Hematopoietic multipotent progenitor cell treated with erythropoietin and hydrocortisone succinate and interleukin-3 and kit ligand, for 6 days (in vitro differentiated cells): ENCODE measurements around the gene ENSA.
"Not testable (repeated sequence)": the region's sequence is repeated elsewhere in the genome, so short reads cannot be mapped to it uniquely, and the experiment has no call there.

Experiments used
- DNase-seq: peaks from one replicate; pipeline ENCODE4 v3.0.0-alpha.2; 2015

Gene ENSA

DNA sequence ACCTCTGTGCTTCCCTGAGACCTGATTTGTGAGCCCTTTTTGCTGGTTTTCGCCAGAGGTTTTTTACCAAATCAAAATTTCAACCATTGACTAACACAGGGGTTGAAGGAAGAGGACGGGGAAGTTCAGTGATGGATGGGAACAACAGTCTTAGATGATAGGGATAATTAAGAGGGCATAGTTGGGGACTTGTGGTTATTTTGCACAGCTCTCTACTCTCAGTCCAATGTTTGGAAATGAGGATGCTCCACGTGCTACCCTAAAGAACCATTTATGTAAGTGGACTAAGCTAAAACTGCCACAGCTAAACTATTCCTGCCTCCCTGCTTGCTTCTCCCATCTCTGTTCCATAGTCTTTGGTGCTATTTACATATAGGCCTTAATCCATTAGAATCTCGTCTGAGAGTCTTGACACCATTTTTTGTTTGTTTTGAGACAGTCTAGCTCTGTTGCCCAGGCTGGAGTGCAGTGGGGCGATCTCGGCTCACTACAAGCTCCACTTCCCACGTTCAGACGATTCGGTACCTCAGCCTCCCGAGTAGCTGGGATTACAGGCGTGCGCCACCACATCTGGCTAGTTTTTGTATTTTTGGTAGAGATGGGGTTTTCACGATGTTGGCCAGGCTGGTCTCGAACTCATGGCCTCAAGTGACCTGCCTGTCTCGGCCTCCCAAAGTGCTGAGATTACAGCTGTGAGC, 49.3 kb downstream of the ENSA start:
- no peak for DNase-seq

DNA sequence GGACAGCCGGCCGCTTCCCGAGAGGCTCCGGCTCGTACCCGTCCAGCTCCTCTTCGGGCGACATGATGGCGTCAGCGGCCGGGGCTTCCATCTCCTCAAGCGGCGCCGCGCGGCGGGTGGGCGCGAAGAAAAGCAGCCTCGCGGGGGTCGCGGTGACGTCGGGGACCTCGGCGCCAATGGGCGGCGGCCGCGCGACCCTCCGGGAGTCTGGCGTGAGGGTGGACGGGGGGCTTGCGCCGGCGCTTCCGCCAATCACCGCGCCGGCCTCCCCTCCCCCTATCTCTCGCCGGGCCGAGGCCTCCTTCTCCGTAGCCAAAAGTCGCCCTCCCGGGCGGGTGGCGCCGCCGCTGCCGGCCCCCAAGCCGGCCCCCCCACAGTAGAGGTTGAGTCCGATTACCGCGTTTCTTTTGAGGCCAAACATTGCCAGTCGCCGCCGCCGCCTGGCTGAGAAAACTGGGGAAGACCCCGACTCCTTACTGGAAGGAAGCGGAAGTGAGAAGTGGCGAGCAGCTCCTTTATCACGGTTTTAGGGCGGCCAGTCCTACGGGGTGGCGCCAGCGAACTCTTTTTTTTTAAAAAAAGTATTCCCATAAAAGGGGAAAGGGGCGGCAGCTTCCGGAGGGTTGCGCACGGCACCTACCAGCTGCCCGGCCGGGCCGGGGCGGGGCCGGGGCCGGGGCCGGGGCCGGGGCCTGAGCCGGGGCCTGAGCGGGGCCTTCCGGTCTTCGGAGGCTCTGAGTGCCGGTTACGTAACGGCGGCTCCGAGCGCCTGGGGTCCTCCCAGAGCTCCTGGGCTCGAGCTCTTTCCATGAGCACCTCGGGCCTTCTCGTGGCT, 50.1 kb downstream of the ENSA start, which contains the start of gene MCL1:
Gene MCL1 (minus strand): TSS at position 501 of the 835 bp plus-strand sequence. CDS start 80 bp downstream, at position 421.
- peak; percentile 98 for DNase-seq

DNA sequence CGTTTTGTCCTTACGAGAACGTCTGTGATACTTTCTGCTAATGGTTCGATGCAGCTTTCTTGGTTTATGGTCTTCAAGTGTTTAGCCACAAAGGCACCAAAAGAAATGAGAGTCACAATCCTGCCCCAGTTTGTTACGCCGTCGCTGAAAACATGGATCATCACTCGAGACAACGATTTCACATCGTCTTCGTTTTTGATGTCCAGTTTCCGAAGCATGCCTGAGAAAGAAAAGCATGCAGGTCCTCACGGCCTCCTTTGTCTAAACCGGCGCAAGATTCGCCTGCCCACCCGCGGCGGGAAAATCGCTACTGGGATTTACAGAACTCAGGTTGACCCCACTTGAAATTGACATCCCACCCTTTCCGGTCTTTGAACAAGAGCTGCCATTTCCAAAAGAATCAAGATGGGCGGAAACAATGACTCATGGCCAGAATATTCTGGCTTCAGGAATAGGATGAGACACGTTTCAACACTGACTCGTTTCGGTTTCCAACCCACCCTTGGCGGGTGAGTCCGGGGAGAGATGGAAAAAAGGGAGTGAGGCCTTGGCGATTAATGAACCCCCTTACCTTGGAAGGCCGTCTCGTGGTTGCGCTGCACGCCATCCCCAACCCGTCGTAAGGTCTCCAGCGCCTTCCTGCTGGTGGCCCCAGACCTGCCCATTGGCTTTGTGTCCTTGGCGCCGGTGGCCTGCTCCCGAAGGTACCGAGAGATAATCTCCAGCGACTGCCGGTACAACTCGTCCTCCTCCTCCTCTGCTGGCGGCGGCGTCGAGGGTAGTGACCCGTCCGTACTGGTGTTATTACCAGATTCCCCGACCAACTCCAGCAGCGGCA, 50.9 kb downstream of the ENSA start:
- peak; percentile 70 for DNase-seq

DNA sequence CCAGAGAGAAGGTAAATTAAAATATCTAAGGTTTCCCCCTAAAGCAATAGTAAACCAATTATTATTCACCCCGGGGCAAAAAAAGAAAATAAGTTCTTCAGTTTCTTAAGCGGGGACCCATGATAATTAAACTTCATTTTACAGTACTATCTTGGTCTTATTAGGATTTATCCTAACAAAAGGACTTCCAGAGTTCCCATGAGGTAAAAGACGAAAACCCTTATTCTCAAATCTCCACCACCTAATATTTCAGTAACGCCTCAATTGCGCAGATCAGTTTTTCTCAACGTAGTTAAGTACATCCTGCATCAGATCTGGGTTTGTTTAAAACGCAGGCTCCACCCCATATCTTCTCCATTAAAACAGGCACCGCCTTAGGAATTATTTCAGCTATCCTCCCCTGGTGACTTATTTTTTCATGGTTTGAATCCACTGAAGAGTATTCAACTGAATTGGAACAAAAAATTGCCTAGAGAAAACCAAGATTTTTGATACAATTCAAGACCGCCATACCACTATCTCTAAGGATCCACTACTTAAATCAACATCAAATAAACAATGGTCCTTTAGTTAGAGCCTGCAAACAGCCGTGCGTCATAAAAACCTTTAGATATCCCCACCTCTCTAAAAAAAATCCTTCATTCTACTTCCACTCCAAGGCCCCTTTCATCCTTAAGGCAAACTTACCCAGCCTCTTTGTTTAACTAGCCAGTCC, 51.7 kb downstream of the ENSA start:
- peak; percentile 56 for DNase-seq

DNA sequence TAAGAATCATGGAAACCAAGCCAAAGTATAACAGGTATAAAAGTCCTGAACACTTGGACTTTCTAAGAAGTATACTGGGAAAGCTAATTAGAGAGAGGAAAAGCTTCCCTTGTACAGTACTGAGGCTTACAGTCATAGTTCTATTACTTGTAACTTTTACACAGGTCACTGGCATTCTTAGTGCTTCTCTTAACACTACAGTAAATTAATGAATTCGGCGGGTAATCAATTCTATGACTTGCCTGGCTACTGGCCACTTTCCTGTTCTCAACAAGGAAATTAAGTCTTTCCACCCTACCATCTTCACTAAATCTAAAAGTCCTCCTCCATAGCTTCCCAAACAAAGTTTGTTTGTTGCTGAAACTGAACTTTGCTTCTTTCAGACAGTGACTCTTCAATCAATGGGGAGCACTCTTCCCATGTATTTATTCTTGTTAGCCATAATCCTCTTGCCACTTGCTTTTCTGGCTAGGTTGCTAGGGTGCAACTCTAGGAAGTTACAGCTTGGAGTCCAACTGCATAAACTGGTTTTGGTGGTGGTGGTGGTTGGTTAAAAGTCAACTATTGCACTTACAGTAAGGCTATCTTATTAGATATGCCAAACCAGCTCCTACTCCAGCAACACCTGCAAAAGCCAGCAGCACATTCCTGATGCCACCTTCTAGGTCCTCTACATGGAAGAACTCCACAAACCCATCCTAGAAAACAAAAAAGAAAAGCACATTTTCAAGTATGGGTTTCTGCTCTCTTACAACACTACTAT, 52.4 kb downstream of the ENSA start:
- no peak for DNase-seq

DNA sequence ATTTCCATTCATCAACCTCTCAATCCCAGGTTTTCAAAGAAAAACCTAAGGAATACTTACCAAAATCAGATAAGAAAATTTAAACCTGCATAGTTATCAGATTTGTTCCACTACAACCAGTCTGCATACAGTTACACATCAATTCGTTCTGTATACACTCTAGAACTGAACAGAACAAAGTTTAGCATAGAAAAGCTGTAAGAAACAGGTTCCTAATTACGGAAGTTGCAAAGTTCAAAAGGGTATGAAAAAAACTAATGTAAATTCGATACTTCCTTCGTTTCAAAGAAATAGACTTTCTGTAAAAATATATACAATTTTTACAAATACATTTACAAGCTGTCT, 53.1 kb downstream of the ENSA start:
- no peak for DNase-seq

DNA sequence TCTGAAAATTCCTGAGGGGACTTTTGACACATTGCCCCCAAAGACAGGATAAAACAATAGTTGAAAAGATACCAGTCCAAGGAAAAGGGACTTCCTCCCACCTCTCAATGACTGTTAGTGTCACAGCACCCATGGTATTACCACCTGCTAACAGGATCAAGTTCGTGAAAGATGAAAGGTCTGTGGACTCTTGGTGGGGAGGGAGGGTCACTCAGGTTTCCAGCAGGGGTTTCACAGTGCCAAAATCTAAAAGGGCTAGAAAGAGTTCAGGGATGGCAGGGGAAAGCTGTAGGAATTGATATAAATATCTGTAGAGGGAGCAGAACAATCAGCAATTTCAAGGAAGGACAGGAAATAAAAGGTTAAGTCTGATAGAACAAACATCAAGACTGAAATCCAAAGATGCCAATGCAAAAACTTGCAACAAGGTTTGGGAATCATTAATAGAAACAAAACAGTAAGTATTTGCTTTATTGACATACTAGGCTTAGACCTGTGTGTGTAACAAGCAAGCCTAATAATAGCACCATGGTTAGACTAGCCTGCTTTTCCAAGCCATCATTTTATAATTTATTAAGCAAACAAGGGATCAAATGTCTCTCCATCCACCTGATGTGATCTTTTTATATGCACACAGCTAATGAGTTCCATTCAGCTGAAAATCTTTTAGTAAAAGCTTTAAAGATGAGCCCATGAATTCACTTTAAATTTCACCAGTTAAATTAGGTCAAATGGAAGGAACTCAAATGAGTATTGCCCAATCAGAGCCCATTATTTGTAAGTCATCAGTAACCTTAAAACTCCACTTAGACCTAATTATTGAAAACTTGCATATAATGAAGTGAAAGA, 53.7 kb downstream of the ENSA start:
- no peak for DNase-seq

DNA sequence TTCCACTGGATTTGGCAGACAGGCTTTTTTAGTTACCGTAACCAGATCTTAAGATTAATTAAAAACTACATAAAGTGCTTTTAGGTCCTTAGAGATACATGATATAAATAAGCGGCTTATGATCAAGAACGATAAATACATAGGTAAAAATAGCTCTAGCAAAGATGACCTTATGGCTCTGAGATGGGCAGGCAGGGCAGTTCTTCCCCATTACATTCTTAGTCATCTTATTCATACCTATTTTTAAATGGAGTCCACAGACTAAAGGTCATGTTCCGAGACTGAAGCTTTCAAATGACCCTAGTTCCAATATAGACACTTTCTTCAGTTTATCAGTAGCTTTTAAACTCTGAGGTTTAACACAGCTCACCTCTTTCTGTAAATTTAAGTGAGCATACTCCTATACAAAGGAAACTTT, 54.3 kb downstream of the ENSA start:
- DNase-seq = no peak

DNA sequence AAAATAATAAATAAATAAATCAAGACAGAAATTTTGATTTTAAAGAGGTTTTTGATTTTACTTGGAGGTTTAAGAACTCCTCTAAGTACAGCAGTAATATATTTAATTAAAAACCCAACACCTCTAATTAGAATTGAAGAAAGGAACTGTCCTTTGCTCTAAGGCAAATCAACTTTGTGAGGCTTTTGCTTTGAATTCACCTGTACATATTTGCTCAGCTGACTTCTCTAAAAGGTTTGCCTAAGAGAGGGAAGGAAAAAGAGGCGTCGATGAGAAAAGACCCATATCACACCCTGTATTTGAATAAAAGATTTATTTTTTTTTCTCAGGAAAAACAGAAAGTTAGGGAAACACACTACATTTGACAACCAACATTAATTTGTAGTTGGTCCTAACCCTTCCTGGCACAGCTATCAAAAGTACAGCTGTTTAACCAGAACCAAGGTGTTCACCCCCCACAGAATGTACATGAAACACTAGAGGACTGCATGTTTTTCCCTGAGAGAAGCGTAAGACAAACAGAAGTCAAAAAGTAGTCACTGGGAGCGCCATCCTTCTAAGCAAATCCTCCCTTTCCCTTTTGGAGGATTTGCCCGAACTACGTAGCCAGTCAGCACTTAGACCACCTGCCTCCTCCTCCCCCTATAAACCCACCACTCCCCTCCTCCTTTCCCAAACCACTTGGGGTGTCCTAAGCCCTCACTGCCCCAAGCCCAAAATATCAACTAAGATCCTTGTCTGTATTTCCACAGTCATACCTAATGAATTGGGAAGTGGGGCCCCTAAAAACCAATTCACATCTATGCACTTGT, 54.9 kb downstream of the ENSA start:
- no peak for DNase-seq

DNA sequence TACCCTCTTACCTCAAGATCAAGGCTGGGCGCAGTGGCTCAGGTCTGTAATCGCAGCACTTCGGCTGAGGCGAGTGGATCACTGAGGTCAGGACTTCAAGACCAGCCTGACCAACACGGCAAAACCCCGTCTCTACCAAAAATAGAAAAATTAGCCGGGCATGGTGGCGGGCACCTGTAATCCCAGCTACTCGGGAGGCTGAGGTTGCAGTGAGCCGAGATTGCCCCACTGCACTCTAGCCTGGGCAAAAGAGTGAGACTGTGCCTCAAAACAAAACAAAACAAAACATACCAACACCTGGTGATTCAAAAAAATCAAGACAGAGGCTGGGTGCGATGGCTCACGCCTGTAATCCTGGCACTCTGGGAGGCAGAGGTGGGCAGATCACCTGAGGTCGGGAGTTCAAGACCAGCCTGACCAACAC, 55.8 kb downstream of the ENSA start:
- DNase-seq = not testable (repeated sequence)

DNA sequence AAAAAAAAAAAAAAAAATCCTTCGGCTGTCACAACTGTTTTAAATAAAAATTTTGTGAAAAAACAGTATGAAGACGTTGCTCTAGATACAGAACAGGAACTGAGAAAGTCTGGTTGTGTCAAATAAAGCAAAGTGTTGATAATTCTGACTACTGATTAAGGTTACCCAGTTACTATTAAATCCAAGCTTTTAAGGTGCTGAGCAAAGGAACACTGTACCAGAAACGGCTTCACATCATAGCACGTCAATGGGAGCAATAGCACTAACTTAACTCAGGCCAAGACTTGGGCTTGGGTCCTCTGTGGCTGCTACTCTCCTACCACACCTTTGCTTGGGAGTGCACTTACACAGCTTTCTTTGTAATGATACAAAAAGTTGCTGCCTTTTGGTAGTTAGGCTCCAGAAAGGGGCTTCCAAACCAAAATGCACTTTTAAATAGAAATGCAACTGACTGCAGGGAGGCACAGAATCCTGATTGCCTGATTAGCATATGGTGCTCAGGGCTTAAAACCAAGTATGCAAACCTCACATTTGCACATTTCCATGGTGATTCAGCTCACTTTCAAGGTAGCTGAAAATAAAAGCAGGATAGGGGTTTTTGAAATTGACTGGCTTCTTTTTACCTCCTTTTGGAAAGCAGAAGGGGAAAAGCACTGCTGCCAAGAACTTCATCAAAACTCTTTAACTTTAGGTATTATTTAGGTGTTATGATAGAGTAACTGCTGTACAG, 56.3 kb downstream of the ENSA start:
- no peak for DNase-seq
